ENCODE data around the gene ALPG.

- TF ChIP-seq CTCF (conservative IDR thresholded peaks at IDR 0.05; ENCODE audit: low read depth, low read length) (no peak), RAD21 (IDR thresholded peaks at IDR 0.05; ENCODE audit: low read length) (no peak), RFX5 (IDR thresholded peaks at IDR 0.05; ENCODE audit: low read depth, low read length) (no peak), POLR2A (IDR thresholded peaks at IDR 0.05; ENCODE audit: low read depth, low read length) (no peak), MXI1 (IDR thresholded peaks at IDR 0.05; ENCODE audit: borderline replicate concordance, low read depth, low read length) (no peak)
Observed at GRCh38 chr2:232385660-232386489, 20.8 kb upstream of the ALPG start.
